Duodenal mucosa (tissue), 2 donors: ENCODE results near the gene FLOT1.

ENCODE experiments used
- H3K27ac ChIP-seq: one replicate; pipeline ENCODE4 v1.7.0; 2013; ENCODE audit warnings: low read depth, low read length
- H3K27me3 ChIP-seq, 2 donors: one replicate each; pipeline ENCODE4 v1.7.0; 2013; ENCODE audit warnings: low read length in 2 of 2, control low read depth in 1 of 2; ENCODE audit not compliant: insufficient read depth in 2 of 2, control insufficient read depth in 1 of 2
- H3K36me3 ChIP-seq, 2 donors: one replicate each; pipeline ENCODE4 v1.7.0; 2013; ENCODE audit warnings: low read length in 2 of 2, control low read depth in 1 of 2; ENCODE audit not compliant: insufficient read depth in 2 of 2, control insufficient read depth in 1 of 2
- H3K4me1 ChIP-seq, 2 donors: one replicate each; pipeline ENCODE4 v1.7.0; 2013; ENCODE audit warnings: low read length in 2 of 2, control low read depth in 1 of 2; ENCODE audit not compliant: insufficient read depth in 2 of 2, control insufficient read depth in 1 of 2
- H3K4me3 ChIP-seq, 2 donors: one replicate each; pipeline ENCODE4 v1.7.0; 2013; ENCODE audit warnings: low read length in 2 of 2, low read depth in 1 of 2
- H3K9ac ChIP-seq, 2 donors: one replicate each; pipeline ENCODE4 v1.7.0; 2013; ENCODE audit warnings: low read length in 2 of 2, low read depth in 1 of 2
- H3K9me3 ChIP-seq, 2 donors: one replicate each; pipeline ENCODE4 v1.7.0; 2013; ENCODE audit warnings: low read length in 2 of 2, control low read depth in 1 of 2; ENCODE audit not compliant: control insufficient read depth in 1 of 2

Gene FLOT1

DNA sequence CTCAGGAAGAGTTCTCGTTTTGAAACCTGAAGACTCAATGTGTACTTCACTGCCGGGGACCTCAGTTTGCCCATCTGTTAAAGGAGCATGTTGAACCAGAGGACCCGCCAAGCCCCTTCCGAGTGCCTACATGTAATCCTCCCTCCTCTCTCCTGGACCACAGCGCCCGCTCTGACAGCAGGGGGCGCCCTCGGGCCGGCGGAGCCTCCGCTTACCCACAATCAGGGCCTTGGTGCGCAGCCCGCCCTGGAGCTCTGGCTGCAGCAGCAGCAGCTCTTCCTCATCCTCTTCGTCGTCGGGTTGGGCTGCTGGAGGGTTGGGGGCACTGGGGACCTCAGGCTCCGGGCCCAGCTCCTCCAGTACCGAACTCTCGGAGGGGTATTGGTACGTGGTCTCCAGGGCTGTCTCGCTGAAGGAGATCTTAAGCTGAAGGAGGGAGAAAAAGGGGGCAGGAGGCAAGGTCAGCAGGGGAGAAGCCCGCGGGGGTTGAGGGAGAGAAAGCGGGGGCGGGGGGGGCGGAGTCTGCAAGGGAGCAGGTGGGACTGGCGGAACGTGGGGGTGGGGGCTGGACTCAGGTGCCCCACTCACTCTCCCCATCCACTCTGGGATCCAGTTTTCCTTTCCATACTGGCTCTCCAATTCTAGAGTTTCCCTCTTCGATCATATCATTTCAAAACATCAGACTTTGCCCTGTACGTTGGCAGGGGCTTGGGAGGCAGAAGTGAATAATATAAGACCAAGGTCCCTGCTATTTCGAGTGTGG lies 63.3 kb downstream of the FLOT1 start:
- H3K9ac ChIP-seq: peak overlapping the region; percentile 41 to 54
- H3K36me3 ChIP-seq: peaks cover 3 to 17% of the 10 kb centered on the region in 2 donors
- peak overlapping the region; percentile 51 to 58 for H3K4me3 ChIP-seq
- peaks cover 20 to 29% of the 10 kb centered on the region in 2 donors for H3K4me1 ChIP-seq
- no peaks in the 10 kb centered on the region for H3K27me3 ChIP-seq
- no peak overlapping the region for H3K27ac ChIP-seq
- H3K9me3 ChIP-seq: no peaks in the 10 kb centered on the region
